Activated CD4-positive, alpha-beta T cell treated with anti-CD3 and anti-CD28 coated beads, Interleukin-2, Interleukin-4, amounts not matched to agents 100 ng/mL and 50 ng/mL, durations not matched to agents 16 hours and 8 hours (primary cell): ENCODE results near the gene ATRN.
"Not testable (repeated sequence)": the region's sequence is repeated elsewhere in the genome, so short reads cannot be mapped to it uniquely, and the experiment has no call there.

ENCODE experiments used
- DNase-seq: peaks from one replicate; pipeline ENCODE4 v3.0.0-alpha.2; 2020; ENCODE audit warnings: low spot score

ATRN gene

DNA sequence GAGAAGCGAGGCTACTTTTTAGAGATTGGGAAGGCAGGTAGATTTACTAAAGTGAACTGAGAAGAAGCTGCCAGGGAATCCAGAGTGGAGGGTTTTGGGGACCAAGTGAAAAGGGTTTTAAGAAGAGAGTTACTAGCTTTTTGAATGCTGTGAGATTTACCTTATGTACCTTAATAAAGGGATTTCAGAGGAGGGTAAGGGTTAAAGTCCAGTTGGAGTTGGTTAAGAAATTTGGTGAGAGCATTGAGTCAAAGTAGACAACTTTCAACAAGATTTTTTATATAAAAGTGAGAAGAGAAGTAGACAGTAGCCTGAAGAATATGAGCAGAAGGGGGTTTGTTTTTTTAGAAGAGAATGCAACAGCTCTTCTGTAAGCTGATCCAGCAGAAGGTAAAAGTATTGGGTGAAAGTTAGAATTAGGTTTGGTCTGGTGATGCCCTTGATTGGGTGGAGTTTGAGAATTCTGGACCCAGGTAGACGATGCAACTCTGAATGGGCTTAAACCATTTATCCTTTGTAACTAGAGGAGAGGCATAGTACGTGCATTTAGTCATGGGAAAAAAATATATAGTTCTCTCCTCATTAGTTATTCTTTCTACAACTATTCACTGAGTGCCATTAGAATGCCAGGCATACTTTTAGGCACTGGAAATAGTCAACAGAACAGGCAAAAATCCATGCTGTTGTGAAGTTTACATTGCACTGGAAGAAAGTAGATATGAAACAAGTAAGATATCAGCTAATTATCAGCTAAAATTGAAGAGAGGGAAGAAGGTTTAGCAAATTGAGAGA lies 44.8 kb downstream of the ATRN start:
- no peak for DNase-seq

DNA sequence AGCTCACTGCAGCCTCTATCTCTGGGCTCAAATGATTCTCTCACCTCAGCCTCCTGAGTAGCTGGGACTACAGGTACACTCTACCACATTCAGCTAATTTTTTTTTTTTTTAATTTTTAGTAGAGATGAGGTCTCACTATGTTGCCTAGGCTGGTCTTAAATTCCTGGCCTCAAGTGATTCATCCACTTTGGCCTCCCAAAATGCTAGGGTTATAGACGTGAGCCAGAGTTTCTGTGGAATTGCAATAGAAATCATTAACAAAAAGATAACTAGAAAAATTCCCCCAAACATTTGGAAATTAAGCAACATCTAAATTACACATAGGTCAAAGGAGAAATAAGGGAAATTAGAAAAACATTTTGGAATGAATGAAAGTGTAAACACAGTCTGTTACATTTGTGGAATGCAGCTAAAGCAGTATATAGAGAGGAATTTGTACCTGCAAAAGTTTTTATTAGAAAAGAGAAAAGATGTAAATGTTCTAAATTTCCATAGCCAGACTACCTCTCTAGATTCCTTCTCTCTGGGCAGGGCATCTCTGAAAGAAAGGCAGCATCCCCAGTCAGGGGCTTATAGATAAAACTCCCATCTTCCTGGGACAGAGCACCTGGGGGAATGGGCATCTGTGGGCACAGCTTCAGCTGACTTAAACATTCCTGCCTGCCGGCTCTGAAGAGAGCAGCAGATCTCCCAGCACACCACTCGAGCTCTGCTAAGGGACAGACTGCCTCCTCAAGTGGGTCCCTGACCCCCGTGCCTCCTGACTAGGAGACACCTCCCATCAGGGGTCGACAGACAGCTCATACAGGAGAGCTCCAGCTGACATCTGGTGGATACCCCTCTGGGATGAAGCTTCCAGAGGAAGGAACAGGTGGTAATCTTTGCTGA lies 51.3 kb downstream of the ATRN start:
- no peak for DNase-seq

DNA sequence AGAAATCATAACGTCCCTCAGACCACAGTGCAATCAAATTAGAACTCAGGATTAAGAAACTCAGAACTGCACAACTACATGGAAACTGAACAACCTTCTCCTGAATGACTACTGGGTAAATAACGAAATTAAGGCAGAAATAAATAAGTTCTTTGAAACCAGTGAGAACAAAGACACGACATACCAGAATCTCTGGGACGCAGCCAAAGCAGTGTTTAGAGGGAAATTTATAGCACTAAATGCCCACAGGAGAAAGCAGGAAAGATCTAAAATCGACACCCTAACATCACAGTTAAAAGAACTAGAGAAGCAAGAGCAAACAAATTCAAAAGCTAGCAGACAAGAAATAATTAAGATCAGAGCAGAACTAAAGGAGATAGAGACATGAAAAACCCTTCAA lies 53.9 kb downstream of the ATRN start:
- not testable (repeated sequence) for DNase-seq

DNA sequence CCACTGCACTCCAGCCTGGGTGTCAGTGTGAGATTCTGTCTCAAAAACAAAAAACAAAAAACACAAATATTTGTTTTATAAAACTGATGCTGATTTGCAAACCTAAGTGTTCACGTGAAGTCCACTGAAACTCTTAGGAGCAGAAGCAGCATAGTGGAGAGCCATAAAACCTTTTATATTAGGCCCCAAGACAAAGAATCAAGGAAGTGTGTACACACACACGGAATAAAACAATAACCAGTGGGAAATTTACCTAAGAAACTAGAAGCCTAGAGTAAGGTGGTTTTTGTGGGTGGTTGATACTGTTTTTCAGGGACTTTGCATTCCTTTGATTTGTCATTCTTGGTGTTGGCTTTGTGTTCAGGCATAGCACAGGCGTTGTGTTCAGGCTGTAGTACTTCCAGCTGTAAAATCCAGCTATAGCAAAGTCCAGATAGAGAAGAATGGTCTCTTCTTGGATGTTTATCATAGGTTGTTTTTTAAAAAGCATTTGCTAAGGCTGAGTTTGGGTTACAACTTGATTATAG lies 61.3 kb downstream of the ATRN start:
- no peak for DNase-seq

DNA sequence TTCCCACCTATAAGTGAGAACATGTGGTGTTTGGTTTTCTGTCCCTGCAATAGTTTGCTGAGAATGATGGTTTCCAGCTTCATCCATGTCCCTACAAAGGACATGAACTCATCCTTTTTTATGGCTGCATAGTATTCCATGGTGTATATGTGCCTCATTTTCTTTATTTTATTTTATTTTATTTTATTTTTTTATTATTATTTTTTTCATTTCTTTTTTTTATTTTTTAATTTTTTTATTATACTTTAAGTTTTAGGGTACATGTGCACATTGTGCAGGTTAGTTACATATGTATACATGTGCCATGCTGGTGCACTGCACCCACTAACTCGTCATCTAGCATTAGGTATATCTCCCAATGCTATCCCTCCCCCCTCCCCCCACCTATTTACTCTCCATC lies 66.9 kb downstream of the ATRN start:
- not testable (repeated sequence) for DNase-seq

DNA sequence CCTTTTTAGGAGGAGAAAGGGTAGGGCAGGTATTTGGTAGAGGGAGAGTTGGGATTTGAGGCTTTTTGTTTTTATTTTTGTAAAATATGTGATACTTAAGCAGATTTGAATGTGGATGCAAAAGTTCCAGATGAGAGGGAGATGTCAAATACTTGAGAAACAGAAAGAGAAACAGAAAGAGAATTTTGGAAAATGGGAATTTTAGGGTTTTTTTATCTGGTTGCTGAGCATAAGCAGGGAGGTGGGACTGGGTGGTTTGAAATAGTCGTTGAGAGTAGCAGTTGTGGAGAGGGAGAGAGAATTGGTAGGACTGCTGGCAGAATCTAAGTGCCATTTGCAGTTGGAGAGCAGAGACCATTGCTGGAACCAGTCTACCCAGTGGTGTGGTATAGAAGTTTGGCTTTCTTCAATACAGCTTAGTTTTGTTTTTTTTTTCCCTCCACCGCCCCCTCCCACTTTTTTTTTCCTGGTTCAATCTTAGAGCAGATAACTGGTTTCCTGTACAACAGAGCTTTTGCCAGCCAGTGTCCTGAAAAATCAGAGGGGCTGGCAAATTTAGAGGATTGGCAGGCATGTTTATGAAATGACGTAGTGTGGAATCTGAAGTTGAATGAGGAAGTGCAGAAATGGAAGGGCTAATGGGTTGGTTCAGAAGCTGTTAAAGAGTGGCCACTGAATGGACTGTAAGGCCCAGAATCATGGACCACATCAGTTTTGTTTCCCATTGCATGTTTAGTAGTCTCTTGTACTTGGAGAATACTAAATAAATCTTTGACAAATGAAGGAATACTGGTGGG lies 68.7 kb downstream of the ATRN start:
- DNase-seq = no peak

DNA sequence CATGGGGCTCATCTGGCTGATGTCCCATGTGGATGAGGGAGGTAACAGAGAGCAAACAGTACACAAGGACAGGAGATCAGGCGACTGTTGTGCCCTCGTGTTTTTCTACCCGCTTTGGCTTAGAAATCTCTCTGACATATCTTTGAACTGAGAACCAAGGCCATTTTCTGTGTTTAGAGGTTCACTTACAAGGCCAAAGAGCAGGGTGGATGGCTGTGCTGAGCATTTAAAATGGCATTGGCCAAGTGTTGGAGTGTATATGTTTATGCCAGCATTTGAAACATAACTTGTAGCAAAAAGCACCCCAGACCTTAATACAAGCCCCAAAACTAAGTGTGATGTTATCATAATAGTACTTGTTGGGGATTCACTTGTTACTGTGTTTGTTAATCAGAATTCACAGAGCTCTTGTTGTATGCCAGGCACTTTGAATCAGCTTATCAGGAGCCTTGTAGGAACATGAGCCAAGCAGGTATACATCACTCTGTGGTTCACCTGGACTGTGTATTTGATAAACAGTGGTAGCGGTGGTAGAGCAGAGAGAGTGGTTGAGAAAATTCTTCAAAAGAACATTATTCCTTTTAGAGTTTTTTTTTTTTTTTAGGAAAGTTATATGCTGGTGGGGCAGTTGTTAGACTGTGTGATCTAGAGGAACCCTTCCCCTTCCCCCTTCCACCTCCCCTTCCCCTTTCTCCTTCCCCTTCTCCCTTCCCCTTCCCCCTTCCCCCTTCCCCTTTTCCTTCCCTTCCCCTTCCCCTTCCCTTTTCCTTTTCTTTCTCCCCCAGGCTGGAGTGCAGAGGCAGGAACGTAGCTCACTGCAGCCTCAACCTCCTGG lies 71.3 kb downstream of the ATRN start:
- no peak for DNase-seq

DNA sequence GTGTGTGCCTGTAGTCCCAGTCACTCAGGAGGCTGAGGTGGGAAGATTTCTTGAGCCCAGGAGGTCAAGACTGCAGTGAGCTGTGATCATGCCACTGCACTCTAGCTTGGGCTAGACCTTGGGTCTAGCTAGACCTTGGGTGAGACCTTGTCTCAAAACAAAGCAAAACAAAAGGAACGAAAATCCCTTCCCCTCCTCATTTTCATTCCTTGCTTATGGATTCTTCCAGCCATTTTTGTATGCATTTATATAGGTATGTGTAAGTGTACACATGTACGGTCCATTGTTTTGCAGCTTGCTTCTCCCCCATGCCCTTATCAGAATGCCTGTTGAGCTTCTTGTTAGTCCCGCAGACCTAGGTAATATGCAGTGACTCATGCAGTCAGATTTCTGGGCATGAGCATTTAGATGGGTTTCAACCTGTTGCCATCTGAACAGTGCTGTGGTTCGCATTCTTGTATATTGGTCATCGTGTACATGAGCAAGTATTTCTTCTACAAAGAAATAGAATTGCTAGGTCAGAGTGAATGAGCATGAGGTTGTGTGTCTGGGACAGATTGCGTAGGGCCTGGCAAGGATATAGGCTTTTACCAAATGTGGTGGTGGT lies 73.2 kb downstream of the ATRN start:
- DNase-seq = no peak

DNA sequence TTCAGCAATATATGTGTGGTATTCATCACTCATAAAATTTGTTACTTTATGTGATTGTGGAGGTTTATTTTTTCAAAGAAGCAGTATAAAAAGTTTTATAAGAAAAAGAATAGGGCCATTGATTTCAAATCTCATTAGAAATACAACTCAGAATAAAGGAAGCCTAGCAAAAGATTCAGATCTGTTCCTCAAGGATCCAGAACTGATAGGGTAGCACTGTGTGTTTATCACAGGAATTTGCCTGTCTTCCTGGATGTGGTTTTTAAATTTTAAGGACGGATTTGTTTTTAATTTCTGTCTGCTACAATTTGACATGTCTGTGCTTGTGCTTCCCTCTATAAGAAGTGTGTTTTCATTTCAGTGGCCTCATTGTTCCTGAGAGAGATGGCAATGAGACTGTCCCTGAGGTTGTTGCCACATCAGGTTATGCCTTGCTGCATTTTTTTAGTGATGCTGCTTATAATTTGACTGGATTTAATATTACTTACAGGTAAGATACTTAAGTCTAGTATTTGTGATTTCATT lies 74.6 kb downstream of the ATRN start:
- no peak for DNase-seq

DNA sequence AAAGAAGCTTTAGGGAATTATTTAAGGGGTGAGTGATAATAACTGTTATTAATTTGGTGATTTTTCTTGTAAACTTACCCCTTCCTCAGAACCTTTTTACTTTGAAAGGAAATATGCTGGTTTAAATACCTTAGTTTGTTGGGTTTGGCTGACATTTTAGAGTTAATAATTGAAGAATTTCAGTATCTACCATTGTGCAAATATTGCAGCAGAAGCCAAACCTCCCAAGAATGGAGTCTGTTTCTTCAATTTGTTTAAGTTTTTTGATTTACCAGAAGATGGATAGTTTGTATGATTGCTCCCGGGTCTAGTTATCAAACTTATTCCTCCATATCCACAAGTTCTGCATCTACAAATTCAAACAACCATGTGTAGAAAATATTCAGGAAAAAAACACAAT lies 77.1 kb downstream of the ATRN start:
- no peak for DNase-seq

DNA sequence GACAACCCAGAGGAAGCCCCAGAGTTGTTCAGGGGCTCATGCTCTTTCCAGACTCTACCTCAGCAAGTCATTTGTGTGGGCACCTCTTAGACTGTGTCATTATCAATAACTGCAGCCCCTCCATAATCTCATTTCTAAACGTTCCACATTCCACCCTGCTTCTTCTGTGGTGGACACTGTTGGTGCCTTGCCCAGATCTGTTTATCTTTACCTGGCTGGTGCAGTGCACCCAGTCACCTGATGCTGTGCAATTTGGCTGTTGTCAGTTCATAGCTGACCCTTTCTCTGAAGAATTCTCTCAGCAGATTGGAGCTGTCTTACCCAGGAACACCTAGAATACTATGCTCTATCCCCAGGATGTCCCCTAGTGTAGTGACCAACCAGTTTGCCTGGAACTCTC lies 80.0 kb downstream of the ATRN start:
- DNase-seq = no peak

DNA sequence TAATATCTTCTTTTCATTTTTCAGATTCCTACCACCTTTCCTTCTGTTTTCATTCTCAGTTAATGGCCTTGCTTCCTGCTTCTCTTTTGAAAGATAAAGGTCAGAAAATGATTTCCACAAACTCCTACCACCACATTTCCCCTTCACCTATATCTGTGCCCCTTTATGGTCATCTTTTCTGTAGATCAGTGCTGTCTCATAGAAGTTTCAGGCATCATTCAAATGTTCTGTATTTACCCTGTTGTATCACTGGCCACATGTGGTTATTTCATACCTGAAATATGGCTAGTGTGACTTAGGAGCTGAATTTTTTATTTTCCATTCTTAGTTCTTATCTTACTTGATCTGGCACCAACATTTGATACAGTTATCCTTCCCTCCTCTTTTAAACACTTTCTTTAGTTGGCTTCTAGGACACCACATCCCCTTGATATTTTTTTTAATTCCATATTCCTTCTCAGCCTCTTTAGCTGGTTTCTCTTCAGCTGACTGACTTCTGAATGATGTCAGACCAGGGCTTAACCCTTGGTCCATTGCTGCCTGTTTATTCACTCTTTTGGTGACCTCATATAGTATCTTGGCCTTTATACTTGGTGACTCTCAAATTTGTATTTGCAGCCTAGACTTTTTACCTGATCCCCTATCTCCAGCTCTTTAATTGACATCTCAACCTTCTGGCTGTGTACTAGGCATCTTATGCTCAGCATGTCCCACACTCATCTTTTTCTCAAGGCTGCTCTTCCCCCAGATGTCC lies 81.0 kb downstream of the ATRN start:
- no peak for DNase-seq

DNA sequence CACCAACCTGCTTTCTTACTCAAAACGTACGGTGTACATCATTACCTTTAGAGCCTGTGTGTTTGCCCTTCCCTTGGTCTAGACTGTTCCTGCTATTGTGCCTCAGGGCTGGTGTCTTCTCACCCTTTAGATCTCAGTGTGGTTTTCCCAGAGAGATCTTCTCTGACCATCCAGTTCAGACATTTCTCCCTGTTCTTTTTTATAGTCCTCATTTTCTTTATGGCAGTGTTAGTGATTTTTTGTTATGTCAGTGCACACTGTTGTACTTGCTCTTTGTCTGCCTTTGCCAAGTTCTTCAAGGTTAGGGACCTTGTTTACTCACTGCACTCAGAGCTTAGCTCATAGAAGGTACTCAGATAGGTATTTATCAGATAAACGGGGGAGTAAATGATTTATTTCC lies 82.8 kb downstream of the ATRN start:
- no peak for DNase-seq

DNA sequence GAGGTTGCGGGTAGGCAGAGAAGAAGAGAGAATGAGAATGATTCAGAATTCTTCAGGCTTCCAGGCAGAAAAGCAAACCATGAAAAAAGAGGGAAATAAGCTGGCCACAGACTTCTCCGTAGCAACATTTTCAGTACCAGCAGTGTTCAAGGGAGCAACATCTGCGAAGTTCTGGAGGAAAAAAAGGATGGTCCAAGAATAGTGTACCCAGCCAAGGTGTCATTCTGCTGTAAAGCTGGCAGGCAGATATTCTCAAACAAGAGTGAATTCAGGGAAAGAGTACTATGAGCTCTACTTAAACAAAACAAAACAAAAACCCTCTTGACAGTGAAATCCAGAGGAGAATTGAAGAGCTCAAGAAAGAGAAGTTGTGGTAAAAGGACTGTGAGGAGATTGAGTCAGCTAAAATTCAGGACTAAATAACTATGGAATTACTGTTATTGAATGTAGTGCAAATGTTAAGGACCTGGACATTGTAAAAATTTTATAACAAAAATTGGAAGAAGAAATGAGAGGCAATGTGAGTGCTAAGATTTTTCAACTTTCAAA lies 86.5 kb downstream of the ATRN start:
- DNase-seq = no peak

DNA sequence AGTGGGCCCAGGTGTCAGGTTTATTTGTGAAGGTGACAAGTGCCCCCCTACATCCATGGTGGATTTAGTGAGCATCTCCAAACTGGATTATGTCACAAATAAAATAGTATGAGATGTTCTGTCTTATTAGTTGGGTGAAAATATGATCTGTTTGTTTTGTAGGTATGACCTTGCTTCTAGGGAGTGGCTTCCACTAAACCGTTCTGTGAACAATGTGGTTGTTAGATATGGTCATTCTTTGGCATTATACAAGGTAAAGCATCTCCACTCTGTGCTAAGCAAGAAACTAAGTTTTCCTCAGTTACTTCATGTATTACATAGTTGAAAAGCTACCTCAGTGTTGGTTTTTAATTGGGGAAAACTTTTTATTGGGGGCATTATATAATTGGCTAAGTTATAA lies 88.4 kb downstream of the ATRN start:
- no peak for DNase-seq

DNA sequence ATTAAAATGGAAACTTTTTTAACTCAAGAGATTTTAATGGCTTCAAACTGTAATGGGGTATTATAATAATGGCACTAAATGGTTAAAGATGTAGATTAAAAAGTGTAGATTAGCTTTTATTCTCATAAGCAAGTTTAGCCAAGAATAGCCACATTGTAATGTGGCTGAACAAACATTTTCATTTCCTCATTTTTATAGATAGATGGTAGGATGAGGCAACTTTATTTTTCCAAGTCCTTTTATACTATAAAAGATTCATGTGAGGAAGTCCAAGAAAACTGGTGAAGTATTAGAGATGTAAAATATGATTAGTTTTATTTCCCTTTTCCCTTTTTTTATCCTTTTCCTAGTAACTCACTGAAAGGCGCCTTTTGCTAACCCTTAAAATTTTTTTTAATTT lies 88.8 kb downstream of the ATRN start:
- DNase-seq = no peak

DNA sequence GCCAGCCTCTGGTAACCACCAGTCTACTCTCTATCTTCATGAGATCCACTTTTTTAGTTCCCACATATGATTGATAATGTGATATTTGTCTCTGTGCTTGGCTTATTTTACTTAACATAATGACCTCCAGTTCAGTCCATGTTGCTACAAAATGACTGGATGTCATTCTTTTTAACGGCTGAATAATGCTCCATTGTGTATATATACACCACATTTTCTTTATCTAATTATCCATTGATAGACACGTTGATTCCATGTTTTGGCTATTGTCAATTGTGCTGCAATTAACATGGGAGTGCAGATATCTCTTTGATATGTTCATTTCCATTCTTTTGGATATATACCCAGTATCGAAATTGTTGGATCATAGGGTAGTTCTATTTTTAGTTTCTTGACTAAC lies 89.3 kb downstream of the ATRN start:
- DNase-seq = no peak

DNA sequence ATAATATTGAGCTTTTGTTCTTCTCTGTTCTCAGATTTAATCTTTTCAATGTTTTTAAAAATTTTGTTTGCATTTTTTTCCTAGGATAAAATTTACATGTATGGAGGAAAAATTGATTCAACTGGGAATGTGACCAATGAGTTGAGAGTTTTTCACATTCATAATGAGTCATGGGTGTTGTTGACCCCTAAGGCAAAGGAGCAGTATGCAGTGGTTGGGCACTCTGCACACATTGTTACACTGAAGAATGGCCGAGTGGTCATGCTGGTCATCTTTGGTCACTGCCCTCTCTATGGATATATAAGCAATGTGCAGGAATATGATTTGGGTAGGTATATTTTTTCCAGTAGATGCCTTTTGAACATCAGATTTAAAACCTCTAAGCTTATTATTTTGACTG lies 89.8 kb downstream of the ATRN start:
- no peak for DNase-seq

DNA sequence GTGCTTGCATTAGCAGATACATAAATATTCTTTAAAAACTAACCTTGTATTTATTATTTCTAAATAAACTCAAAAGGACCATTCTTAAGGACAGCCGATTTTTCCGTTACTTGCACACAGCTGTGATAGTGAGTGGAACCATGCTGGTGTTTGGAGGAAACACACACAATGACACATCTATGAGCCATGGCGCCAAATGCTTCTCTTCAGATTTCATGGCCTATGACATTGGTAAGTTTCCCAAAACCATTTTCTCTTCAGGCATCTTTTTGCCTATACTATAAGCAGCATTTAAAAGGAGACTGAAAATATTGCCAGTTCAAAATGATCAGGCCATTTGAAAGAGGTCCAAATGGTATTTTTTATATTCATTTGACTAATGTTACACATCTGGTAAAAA lies 92.3 kb downstream of the ATRN start:
- DNase-seq = no peak
